T-helper 2 cell (primary cell): Measurements from ENCODE around the gene TNFAIP1.
"Not testable (repeated sequence)": the region's sequence is repeated elsewhere in the genome, so short reads cannot be mapped to it uniquely, and the experiment has no call there.

Experiments used
- DNase-seq, 5 experiments: peaks; one replicate each; pipeline versions ENCODE4 v3.0.0 to v3.0.0-alpha.2; 2012 to 2022

TNFAIP1 gene

GRCh38 chr17:28325211-28325610 is 10.3 kb upstream of the TNFAIP1 start:
- no peak for DNase-seq

GRCh38 chr17:28326114-28326513 is 9.4 kb upstream of the TNFAIP1 start:
- DNase-seq: no peak

- peak in 1 of 5 experiments; percentile 75 for DNase-seq
Measured at GRCh38 chr17:28327031-28327607, 8.4 kb upstream of the TNFAIP1 start.

- DNase-seq: no peak
Measured at GRCh38 chr17:28327709-28328108, 7.9 kb upstream of the TNFAIP1 start.

GRCh38 chr17:28328325-28328724 is 7.2 kb upstream of the TNFAIP1 start:
- DNase-seq: no peak

GRCh38 chr17:28330671-28331070 is 4.9 kb upstream of the TNFAIP1 start:
- no peak for DNase-seq

GRCh38 chr17:28331891-28332420 is 3.6 kb upstream of the TNFAIP1 start:
- no peak for DNase-seq

GRCh38 chr17:28333083-28333746 is 2.3 kb upstream of the TNFAIP1 start:
- DNase-seq: no peak

GRCh38 chr17:28334171-28334570 is 1.4 kb upstream of the TNFAIP1 start:
- DNase-seq: no peak

- peak in 1 of 5 experiments; percentile 32 for DNase-seq
Measured at GRCh38 chr17:28334666-28335200, 828 bp upstream of the TNFAIP1 start.

GRCh38 chr17:28335959-28336871 is 654 bp downstream of the TNFAIP1 start:
- DNase-seq: peak in 1 of 5 experiments; percentile 31

- DNase-seq: no peak
Measured at GRCh38 chr17:28338056-28338768, 2.7 kb downstream of the TNFAIP1 start.

- DNase-seq: not testable (repeated sequence)
Measured at GRCh38 chr17:28338769-28339212, 3.2 kb downstream of the TNFAIP1 start.

- no peak for DNase-seq
Measured at GRCh38 chr17:28339431-28339830, 3.9 kb downstream of the TNFAIP1 start.

GRCh38 chr17:28340374-28340773 is 4.8 kb downstream of the TNFAIP1 start:
- DNase-seq: no peak

GRCh38 chr17:28341516-28341915 is 6.0 kb downstream of the TNFAIP1 start:
- DNase-seq: no peak

GRCh38 chr17:28342313-28342712 is 6.8 kb downstream of the TNFAIP1 start:
- no peak for DNase-seq

GRCh38 chr17:28343491-28343932 is 8.0 kb downstream of the TNFAIP1 start:
- DNase-seq: no peak

- DNase-seq: no peak
Measured at GRCh38 chr17:28344011-28344410, 8.4 kb downstream of the TNFAIP1 start.

- no peak for DNase-seq
Measured at GRCh38 chr17:28344435-28344901, 8.9 kb downstream of the TNFAIP1 start.

GRCh38 chr17:28345419-28346198 is 10.0 kb downstream of the TNFAIP1 start:
- DNase-seq: no peak
